GM19372 (cell line): Measurements from ENCODE around the gene MACROD2.

Source experiments
- ATAC-seq: cut with Tn5 transposase; IDR thresholded peaks from one replicate; pipeline ENCODE4 v1.9.1; 2021; ENCODE audit warnings: mild to moderate bottlenecking, low read depth, moderate library complexity; ENCODE audit not compliant: unreplicated experiment

MACROD2 gene

GRCh38 chr20:15699431-15700146, 1704.3 kb downstream of the MACROD2 start:
- ATAC-seq: no peak

DNA sequence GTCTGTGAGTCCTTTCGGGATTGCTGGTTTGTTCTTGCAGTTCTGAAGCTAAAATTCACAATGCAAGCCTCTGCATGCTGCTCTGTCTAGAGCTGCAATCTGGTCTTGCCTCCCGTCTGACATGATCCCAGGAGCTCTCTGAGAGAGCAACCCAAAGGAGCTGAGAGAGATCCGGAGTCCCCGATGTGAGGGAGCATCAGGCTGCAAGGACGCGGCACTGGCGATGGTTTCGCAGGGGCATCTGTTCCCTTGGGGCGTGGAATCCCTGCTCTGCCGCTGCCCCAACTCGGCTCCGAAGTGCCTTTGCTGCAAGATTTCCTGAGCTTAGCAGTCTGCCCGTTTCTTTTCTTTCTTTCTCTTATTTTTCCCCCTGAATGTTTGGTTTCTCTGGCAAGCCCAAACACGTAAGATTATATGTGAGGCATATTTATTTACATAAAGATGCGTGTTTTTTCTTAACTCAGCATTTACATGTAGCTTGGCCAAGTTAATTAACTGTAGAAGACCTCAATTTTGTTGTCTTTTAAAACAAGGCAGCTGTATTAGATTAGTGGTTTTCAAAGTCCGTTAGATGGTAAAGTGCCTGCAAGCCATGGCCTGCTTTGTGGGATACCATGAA, 1704.9 kb downstream of the MACROD2 start:
- no peak for ATAC-seq

DNA sequence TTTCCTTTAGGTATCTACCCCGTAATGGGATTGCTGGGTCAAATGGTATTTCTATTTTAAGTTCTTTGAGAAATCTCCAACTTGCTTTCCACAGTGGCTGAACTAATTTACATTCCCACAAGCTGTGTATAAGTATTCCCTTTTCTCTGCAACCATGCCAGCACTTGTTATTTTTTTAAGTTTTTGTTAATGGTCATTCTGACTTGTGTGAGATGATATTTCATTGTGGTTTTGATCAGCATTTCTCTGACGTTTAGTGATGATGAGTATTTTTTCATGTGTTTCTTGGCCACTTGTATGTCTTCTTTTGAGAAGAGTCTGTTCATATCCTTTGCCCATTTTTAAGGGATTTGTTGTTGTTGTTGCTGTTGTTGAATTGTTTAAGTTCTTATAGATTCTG, 1706.8 kb downstream of the MACROD2 start:
- no peak for ATAC-seq

- ATAC-seq: no peak
Observed at GRCh38 chr20:15703171-15703911, 1708.0 kb downstream of the MACROD2 start.

GRCh38 chr20:15705975-15706374, 1710.7 kb downstream of the MACROD2 start:
- no peak for ATAC-seq

- no peak for ATAC-seq
Observed at GRCh38 chr20:15706719-15707118, 1711.4 kb downstream of the MACROD2 start.

DNA sequence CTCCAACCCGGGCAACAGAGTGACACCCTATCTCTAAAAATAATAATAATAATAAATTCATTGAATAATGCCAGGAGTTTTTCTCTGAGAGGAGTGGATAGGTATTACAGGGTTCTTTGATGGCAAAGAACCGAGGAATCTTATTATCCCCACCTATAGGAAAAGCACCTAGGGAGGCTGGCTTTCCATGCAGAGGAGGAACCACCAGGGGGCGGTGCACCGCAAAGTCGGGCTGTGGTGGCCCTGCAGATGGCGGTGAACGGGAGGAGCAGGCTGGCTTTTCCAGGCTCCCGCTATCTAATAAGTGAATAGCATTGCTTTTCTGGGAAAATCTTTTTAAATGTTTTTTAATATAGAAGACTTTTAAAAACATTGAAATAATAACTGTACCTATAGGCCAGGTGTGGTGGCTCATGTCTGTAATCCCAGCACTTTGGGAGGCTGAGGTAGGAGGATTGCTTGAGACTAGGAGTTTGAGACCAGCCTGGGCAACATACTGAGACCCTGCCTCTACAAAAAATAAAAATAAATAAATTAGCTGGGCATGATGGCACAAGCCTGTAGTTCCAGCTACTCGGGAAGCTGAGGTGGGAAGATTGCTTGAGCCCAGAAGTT, 1713.8 kb downstream of the MACROD2 start:
- no peak for ATAC-seq

GRCh38 chr20:15710636-15711035, 1715.3 kb downstream of the MACROD2 start:
- ATAC-seq: no peak

DNA sequence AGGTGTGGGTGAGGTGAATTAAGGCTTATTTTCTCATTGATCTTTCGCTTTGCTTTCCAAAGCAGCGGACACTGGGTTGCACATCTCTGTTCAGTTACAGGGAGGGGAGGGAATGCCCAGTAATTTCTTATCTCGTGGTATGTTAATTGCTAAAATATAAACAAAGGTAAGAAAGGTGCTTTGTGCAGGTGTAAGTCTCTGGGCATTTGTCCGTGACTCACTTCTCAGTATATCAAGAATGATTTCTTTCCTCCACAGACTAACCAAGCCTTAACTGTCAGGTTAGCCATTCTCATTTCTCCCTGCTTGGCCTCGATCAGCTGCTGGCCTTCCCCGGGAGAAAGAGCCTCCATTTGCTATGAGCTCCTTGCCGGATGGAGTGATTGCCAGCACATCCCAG, 1715.9 kb downstream of the MACROD2 start:
- ATAC-seq: no peak

- no peak for ATAC-seq
Observed at GRCh38 chr20:15716256-15716655, 1720.9 kb downstream of the MACROD2 start.

DNA sequence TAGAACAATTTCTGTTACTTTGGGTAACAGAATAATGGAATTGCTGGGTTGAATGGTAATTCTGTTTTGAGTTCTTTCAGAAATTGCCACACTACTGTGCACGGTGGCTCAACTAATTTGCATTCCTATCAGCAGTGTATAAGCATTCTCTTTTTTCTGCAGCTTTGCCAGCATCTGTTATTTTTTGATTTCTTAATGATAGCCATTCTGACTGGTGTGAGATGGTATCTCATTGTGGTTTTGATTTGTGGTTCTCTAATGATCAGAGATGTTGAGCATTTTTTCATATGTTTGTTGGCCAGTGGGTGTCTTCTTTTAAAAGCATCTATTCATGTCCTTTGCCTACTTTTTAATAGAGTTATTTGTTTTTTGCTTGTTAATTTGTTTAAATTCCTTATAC, 1731.1 kb downstream of the MACROD2 start:
- ATAC-seq: no peak

DNA sequence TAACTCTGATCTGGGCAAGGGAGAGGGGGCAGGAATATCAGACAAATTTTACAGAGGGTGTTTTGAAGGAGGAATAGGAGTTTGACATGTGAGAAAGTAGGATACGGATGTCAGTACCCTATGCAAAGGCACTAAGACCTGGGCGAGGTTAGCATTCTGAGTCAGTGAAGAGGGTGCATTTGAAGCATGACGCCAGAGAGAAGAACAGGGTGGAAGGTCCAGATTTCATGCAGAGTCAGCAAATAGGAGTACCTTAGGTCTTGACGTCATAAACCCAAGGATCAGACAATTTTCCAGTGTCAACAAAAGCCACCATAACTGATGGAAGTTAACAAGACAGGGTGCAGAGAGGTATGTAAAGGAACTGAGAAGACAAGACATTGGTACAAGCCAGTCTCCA, 1738.7 kb downstream of the MACROD2 start:
- ATAC-seq: no peak

DNA sequence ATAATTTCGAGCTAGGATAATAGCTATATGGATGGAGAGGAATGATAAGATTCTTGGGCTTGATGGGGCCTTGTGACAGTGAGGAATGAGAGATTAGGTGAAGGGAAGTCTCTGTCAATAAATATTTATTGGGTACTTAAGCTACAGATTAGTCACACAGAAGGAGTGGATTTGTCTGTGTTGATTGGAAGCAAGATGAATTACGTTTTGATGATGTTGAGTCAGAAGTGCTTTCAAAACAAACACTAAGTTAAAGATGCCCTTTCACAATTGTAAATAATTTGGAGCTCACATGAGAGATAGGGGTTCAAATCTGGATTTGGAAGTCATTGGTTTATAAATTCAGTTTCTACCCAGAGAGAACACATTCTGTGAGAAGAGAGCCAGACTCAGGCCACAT, 1743.7 kb downstream of the MACROD2 start:
- no peak for ATAC-seq

DNA sequence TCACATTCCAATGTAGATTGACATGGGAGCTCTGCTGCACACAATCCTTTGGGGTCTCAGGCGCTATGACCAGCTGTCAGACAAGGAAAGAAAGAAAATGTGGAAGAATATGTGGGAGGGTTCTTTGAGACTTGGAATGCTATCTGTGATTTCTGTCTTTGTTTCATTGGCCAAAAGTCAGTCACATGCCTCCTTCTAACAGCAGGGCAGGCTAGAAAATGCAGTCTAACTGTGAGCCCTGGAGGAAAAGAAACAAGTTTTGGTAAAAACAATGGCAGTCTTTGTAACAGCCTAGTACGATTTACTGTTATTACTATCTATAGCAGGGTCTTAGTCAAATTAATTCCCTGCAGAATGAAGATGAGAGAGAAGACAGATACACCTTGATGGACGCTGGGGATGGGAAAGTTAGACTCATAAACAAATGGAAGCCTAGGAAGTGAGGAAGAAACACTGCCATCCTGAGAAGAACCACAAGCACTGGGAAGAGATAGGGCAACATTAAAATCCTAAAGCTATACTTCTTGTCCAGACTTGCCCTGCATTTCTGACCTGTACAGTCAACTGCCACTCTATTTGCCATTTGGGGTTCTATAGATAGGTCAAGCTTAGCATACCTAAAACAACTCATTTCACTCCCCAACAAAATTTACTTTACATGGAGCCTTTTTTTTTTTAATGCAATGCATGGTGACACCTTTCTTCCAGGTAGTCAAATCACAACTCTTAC, 1744.9 kb downstream of the MACROD2 start:
- no peak for ATAC-seq

GRCh38 chr20:15742087-15742486, 1746.8 kb downstream of the MACROD2 start:
- no peak for ATAC-seq

DNA sequence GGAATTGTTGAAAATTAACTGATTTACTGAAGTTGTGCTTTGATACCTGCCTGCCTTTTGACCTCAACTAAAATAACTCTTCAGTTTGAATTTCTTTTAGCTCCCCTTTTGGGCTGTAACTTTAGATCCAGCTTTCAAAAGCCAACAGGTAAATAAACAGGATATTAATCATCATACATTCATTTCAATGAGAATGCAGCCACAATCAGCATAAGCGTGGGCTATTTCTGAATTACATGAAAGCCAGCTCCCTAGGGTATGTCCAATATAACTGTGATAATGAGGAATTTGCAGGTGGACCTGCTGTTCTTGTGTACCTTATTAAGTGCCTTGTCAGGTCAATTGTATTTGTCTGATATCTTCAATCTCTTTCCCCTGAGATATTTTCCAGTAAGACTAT, 1747.3 kb downstream of the MACROD2 start:
- no peak for ATAC-seq

- no peak for ATAC-seq
Observed at GRCh38 chr20:15756002-15756753, 1760.9 kb downstream of the MACROD2 start.

GRCh38 chr20:15756754-15757115, 1761.4 kb downstream of the MACROD2 start:
- ATAC-seq: no peak

DNA sequence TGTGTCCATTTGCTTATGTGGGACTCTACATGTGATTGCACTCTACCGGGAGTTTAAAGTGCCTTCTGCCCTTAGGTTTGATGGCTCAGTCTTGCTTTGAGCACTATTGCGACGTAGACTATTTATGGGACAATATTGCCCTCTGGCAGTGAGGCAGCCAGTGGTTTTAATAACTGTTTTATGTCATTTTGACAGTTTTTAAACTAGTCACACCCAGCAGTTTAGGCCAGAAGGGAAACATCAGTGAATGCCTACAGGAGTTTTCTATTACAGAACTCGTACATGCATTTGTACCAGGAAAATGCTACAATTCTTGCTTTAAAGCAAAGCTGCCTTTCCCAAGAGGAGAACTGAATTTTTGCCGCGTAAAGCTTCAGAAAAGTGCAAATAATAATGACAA, 1764.3 kb downstream of the MACROD2 start:
- ATAC-seq: no peak

GRCh38 chr20:15760001-15760621, 1764.8 kb downstream of the MACROD2 start:
- no peak for ATAC-seq
